Measurements from ENCODE around the gene BABAM1.

BABAM1 gene

GRCh38 chr19:17324357-17325114, 57.3 kb downstream of the BABAM1 start:
- Histone ChIP-seq H3K27me3 (replicated peaks; ENCODE audit: control insufficient read depth, insufficient read depth, low read length) (no peaks in the 10 kb centered on the region; the same call in 1 of the 2 replicates), H3K4me3 (replicated peaks; ENCODE audit: low read depth, low read length) (no peak overlapping the region), H3K36me3 (ENCODE audit: control insufficient read depth, insufficient read depth, low read length) (peaks cover 15% of the 10 kb centered on the region)
- no peak for TF ChIP-seq CTCF (IDR thresholded peaks at IDR 0.05; ENCODE audit: insufficient read depth, low read length, poor library complexity, severe bottlenecking)
- DNase-seq (ENCODE audit: extremely low read depth, insufficient read length) = no peak

GRCh38 chr19:17325133-17325532, 57.9 kb downstream of the BABAM1 start:
- TF ChIP-seq CTCF (IDR thresholded peaks at IDR 0.05; ENCODE audit: insufficient read depth, low read length, poor library complexity, severe bottlenecking) = no peak
- no peaks in the 10 kb centered on the region; the same call in 1 of the 2 replicates for H3K27me3 ChIP-seq (replicated peaks; ENCODE audit: control insufficient read depth, insufficient read depth, low read length)

GRCh38 chr19:17325881-17326594, 58.8 kb downstream of the BABAM1 start:
- Histone ChIP-seq H3K36me3 (ENCODE audit: control insufficient read depth, insufficient read depth, low read length) (peaks cover 6% of the 10 kb centered on the region), H3K4me3 (replicated peaks; ENCODE audit: low read depth, low read length) (no peak overlapping the region)
- no peak for DNase-seq (ENCODE audit: extremely low read depth, insufficient read length)

More at GRCh38 chr19:17325133-17325532, 57.9 kb downstream of the BABAM1 start:
- DNase-seq (ENCODE audit: extremely low read depth, insufficient read length) = no peak
- no peak overlapping the region for H3K4me3 ChIP-seq (replicated peaks; ENCODE audit: low read depth, low read length)
- peaks cover 12% of the 10 kb centered on the region for H3K36me3 ChIP-seq (ENCODE audit: control insufficient read depth, insufficient read depth, low read length)

GRCh38 chr19:17326595-17326966, 59.3 kb downstream of the BABAM1 start:
- Histone ChIP-seq H3K4me3 (replicated peaks; ENCODE audit: low read depth, low read length) (no peak overlapping the region), H3K27me3 (replicated peaks; ENCODE audit: control insufficient read depth, insufficient read depth, low read length) (no peaks in the 10 kb centered on the region; the same call in 1 of the 2 replicates), H3K36me3 (ENCODE audit: control insufficient read depth, insufficient read depth, low read length) (peaks cover 4% of the 10 kb centered on the region)
- TF ChIP-seq CTCF (IDR thresholded peaks at IDR 0.05; ENCODE audit: insufficient read depth, low read length, poor library complexity, severe bottlenecking) = no peak
- no peak for DNase-seq (ENCODE audit: extremely low read depth, insufficient read length)

More at GRCh38 chr19:17325881-17326594, 58.8 kb downstream of the BABAM1 start:
- no peaks in the 10 kb centered on the region; the same call in 1 of the 2 replicates for H3K27me3 ChIP-seq (replicated peaks; ENCODE audit: control insufficient read depth, insufficient read depth, low read length)
- TF ChIP-seq CTCF (IDR thresholded peaks at IDR 0.05; ENCODE audit: insufficient read depth, low read length, poor library complexity, severe bottlenecking) = no peak

GRCh38 chr19:17327068-17327653, 59.9 kb downstream of the BABAM1 start:
- DNase-seq (ENCODE audit: extremely low read depth, insufficient read length) = no peak
- Histone ChIP-seq H3K36me3 (ENCODE audit: control insufficient read depth, insufficient read depth, low read length) (no peaks in the 10 kb centered on the region), H3K27me3 (replicated peaks; ENCODE audit: control insufficient read depth, insufficient read depth, low read length) (no peaks in the 10 kb centered on the region; the same call in 1 of the 2 replicates), H3K4me3 (replicated peaks; ENCODE audit: low read depth, low read length) (no peak overlapping the region)
- TF ChIP-seq CTCF (IDR thresholded peaks at IDR 0.05; ENCODE audit: insufficient read depth, low read length, poor library complexity, severe bottlenecking) = no peak

All from GM06990 (cell line).